GM12878 (cell line): ENCODE results near the gene NOC4L. TPM values are rescaled to one million over a fixed set of nuclear protein-coding genes. Genes with fewer than 3 reads are reported as not detected.

Experiments
- ATAC-seq: fragments of 200-7000 bp; cut with Tn5 transposase; 3 replicates; pipeline ENCODE4 v1.9.1; 2020; ENCODE audit warnings: mild to moderate bottlenecking, moderate library complexity
- BruUV-seq: library from RNA; stranded (reverse); fragments of 400-500 nt; replicated peaks from 2 replicates; lab custom pipeline; 2021; lab: Mats Ljungman, UMichigan
- CTCF ChIA-PET: fragments of 300-600 bp; sonication (Branson Sonifier 250); formaldehyde crosslinking; extraction: SDS; loops from one replicate; lab custom pipeline; 2021; ENCODE audit warnings: inconsistent platforms; lab: Yijun Ruan, JAX
- POLR2A ChIA-PET: fragments of 350-600 bp; formaldehyde crosslinking; extraction: SDS; loops from one replicate; lab custom pipeline; 2021; ENCODE audit warnings: inconsistent platforms; lab: Charles Lee
- RAD21 ChIA-PET: fragments of 300-600 bp; sonication (Branson Sonifier 250); formaldehyde crosslinking; loops from one replicate; lab custom pipeline; 2023; ENCODE audit warnings: antibody characterized with exemption; ENCODE audit not compliant: unreplicated experiment; lab: Charles Lee
- SMC1A ChIA-PET: fragments of 300-600 bp; sonication (Branson Sonifier 250); formaldehyde crosslinking; loops from one replicate; lab custom pipeline; 2023; ENCODE audit not compliant: unreplicated experiment, uncharacterized antibody; lab: Charles Lee
- DNase-seq: peaks from one replicate; pipeline ENCODE4 v3.0.0-alpha.2; 2011; ENCODE audit warnings: low read depth, low spot score
- FAIRE-seq: peaks from 3 replicates; lab custom pipeline; 2011; peaks lifted over from hg19 to GRCh38; lab: Jason Lieb, UNC
- H2AFZ ChIP-seq: 2 replicates; pipeline ENCODE4 v1.6.0; 2011; ENCODE audit warnings: low read depth, low read length, control low read depth; ENCODE audit not compliant: control insufficient read depth
- H3K27ac ChIP-seq: 2 replicates; pipeline ENCODE4 v1.5.1; 2011; ENCODE audit warnings: control low read depth; ENCODE audit not compliant: control insufficient read depth, insufficient read depth
- H3K27me3 ChIP-seq, 2 experiments: replicated peaks in 1 of 2; 2 replicates each; pipeline versions ENCODE4 v1.6.0 to v1.6.1; 2011; ENCODE audit warnings: low read length in 1 of 2; ENCODE audit not compliant: control insufficient read depth in 2 of 2, insufficient read depth in 2 of 2
- H3K36me3 ChIP-seq, 2 experiments: 2 replicates each; pipeline ENCODE4 v1.5.1; 2011; ENCODE audit warnings: low read length in 1 of 2; ENCODE audit not compliant: control insufficient read depth in 2 of 2, insufficient read depth in 2 of 2
- H3K4me1 ChIP-seq: 2 replicates; pipeline ENCODE4 v1.6.1; 2011; ENCODE audit warnings: mild to moderate bottlenecking, low read length, moderate library complexity, mixed read lengths; ENCODE audit not compliant: control insufficient read depth, insufficient read depth
- H3K4me2 ChIP-seq: 2 replicates; pipeline ENCODE4 v1.6.0; 2011; ENCODE audit warnings: control low read depth; ENCODE audit not compliant: control insufficient read depth, insufficient read depth
- H3K4me3 ChIP-seq: fragments of 200-600 bp; sonication (generic); 2 replicates; pipeline ENCODE4 v1.5.1; 2016
- H3K79me2 ChIP-seq: 2 replicates; pipeline ENCODE4 v1.6.0; 2011; ENCODE audit warnings: low read length; ENCODE audit not compliant: control insufficient read depth, insufficient read depth
- H3K9ac ChIP-seq: 2 replicates; pipeline ENCODE4 v1.8.0; 2011; ENCODE audit warnings: low read length, control low read depth, mixed read lengths; ENCODE audit not compliant: control insufficient read depth, insufficient read depth
- H3K9me3 ChIP-seq: replicated peaks from 3 replicates; pipeline ENCODE4 v1.5.1; 2011; ENCODE audit warnings: mild to moderate bottlenecking, low read length; ENCODE audit not compliant: control insufficient read depth, insufficient read depth
- H4K20me1 ChIP-seq: 2 replicates; pipeline ENCODE4 v1.6.0; 2011; ENCODE audit not compliant: control insufficient read depth, insufficient read depth
- BMI1 ChIP-seq: fragments of 450-650 bp; IDR thresholded peaks from 2 replicates; pipeline ENCODE4 v1.6.1; 2016; ENCODE audit warnings: mild to moderate bottlenecking, moderate library complexity, borderline replicate concordance
- IKZF2 ChIP-seq, 2 experiments: fragments of 450-650 bp; IDR thresholded peaks; 2 replicates each; pipeline ENCODE4 v1.6.1; 2017; ENCODE audit warnings: mild to moderate bottlenecking in 2 of 2, moderate library complexity in 2 of 2
- POLR2AphosphoS5 ChIP-seq: IDR thresholded peaks from 2 replicates; pipeline ENCODE4 v1.6.1; 2011; ENCODE audit warnings: mild to moderate bottlenecking, low read length, inconsistent platforms
- SMAD5 ChIP-seq: IDR thresholded peaks from 2 replicates; pipeline ENCODE4 v1.6.1; 2016; ENCODE audit warnings: antibody characterized with exemption, low read depth
- WGBS: methylation state at CpG from one replicate; pipeline ENCODE4 v1.1.6; 2016; ENCODE audit warnings: low lambda C conversion rate; ENCODE audit not compliant: insufficient replicate concordance, insufficient coverage; ENCODE audit errors: missing lambda C conversion rate; 5-methylcytosine and 5-hydroxymethylcytosine counted together
- in situ Hi-C: fragments of 300-500 bp; cut with MboI; formaldehyde crosslinking; loops from 9 replicates; pipeline ENCODE4 v1.14.3; 2018; ENCODE audit warnings: mixed read lengths
- intact Hi-C: fragments of 100-400 bp; cut with micrococcal nuclease; formaldehyde crosslinking; loops from one replicate; pipeline ENCODE4 v1.14.2; 2022; ENCODE audit not compliant: unreplicated experiment
- polyA plus RNA-seq, 11 experiments: library from polyadenylated mRNA; depleted of rRNA in 4 of 11; unstranded in 6 of 11; stranded (reverse) in 5 of 11; fragments of >200 nt; fragmentation: Nextera tagmentation in 4 of 11; fragmentation: Illumina TruSeq in 1 of 11; extraction: Ambion mirVana in 4 of 11; extraction: Trizol in 1 of 11; gene quantifications; 1 replicate in 1 of 11; 2 replicates in 10 of 11; pipeline versions ENCODE4 v1.2.1 to v1.2.3, GENCODE V29; 2011 to 2016; ENCODE audit warnings: inconsistent platforms in 2 of 11, missing spikeins in 2 of 11, low read depth in 1 of 11
- total RNA-seq, 4 experiments: library from RNA; depleted of rRNA in 3 of 4; stranded (reverse); fragments of >200 nt in 3 of 4; fragmentation: Illumina TruSeq in 1 of 4; extraction: Trizol in 1 of 4; gene quantifications; 2 replicates each; pipeline versions ENCODE4 v1.2.1 to v1.2.3, GENCODE V29; 2013 to 2021

The NOC4L gene
- total and polyA plus RNA-seq, 10 of the 15 experiments (the other 5 are each of a cell fraction or from before 2014, with no cell fraction given), result 0.72 to 68.2 (median 15.2) TPM

DNA sequence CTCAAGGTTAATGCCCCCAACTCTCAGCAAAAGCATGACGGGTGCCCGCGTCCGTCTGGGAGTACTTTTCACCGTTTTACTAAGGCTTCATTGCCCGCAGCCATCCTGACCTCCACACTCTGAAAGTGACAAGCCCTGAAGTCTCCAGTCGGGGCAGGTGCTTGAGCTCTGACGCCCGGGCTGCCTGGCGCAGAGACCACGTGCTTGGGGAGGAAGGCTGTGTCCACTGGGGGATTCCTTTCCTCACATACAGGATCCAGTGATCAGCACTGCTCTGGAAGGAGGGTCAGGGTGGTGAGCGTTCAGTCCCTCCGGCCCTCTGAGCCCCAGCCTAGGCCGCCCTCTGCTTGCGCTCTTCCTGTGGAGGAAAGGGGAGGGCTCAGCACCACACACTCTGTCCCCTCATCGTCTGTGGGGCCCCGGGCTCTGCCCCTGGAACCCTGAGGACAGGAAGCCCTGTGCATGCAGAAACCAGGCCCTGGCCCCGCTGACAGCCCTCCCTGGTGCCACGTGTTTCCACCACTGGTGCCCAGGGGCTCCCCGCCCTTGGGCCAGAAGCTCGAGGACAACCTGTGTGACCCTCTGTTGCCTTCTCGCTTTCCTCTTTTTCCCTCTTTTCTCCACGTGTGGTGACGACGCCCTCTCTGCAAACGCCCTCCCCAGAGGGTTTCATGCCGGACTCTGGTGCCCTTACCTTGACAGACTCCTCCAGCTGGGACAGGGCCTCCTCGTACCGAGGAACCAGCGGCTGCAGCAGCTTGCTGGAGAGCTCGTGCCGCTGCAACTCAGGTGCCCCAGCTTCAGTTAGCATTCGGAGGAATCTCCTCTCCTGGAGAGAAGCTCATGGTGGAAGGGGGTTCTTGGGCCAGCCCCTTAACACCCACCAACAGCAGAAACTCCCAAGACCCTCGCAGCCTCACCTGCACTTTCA, 5.1 kb upstream of the NOC4L start:
- 97% methylated on average over 29 of the region's 34 CpGs for WGBS
- Histone ChIP-seq H3K4me2 (no peak overlapping the region), H3K36me3 (peaks cover 3 to 23% of the 10 kb centered on the region in 2 experiments; a peak in 3 of 4 replicates), H2AFZ (no peak overlapping the region), H3K9ac (no peak overlapping the region), H3K79me2 (peaks cover 22% of the 10 kb centered on the region), H3K4me3 (no peak overlapping the region), H3K4me1 (peaks cover 6% of the 10 kb centered on the region), H3K9me3 (no peaks in the 10 kb centered on the region), H3K27ac (no peak overlapping the region), H3K27me3 (no peaks in the 10 kb centered on the region), H4K20me1 (no peaks in the 10 kb centered on the region)
- RAD21 ChIA-PET, result no interaction called here
- no peak for FAIRE-seq
- no peak for DNase-seq
- CTCF ChIA-PET, result interaction anchor here (0.7 kb wide), 1 partner anchor 15 kb away, joined by 3 read pairs; no protein-coding TSS in a partner anchor
- in situ Hi-C loops (no loop called here), intact Hi-C loops (no loop called here)
- SMC1A ChIA-PET, result no interaction called here
- TSS peak; percentile 43 for BruUV-seq
- POLR2A ChIA-PET, result no interaction called here
- TF ChIP-seq POLR2AphosphoS5 (no peak), IKZF2 (IDR thresholded peaks at IDR 0.05) (no peak)
- no peak for ATAC-seq

DNA sequence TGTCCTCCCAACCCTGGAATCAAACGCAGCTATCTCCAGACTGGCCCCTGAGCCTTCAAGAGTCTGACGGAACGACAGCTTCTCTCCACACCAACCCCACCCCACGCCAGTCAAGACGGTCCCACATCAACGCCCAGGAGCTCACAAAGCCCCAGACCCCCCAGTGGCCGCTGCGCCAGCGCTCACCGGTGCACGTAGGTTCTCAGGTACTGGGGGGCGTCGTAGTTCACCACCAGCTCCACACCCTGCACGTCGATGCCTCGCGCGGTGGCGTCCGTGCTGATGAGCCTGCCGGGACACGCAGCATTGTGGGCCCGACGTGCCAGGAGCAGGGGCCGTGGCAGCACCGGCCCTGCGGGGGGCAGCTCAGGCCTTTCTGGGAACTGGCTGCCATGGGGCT, 4.3 kb upstream of the NOC4L start:
- Histone ChIP-seq H2AFZ (no peak overlapping the region), H3K4me3 (no peak overlapping the region), H3K27me3 (no peaks in the 10 kb centered on the region), H3K9me3 (no peaks in the 10 kb centered on the region), H3K27ac (no peak overlapping the region), H3K79me2 (peaks cover 29% of the 10 kb centered on the region), H3K9ac (no peak overlapping the region), H3K4me2 (no peak overlapping the region), H3K4me1 (peaks cover 6% of the 10 kb centered on the region), H4K20me1 (no peaks in the 10 kb centered on the region), H3K36me3 (peaks cover 3 to 23% of the 10 kb centered on the region in 2 experiments; a peak in 3 of 4 replicates)
- in situ Hi-C loops, result no loop called here
- FAIRE-seq (no peak), ATAC-seq (no peak), DNase-seq (no peak)
- WGBS, result 93% methylated on average over 18 of the region's 27 CpGs
- RAD21 ChIA-PET, result no interaction called here
- SMC1A ChIA-PET, result no interaction called here
- CTCF ChIA-PET, result interaction anchor here (0.7 kb wide), 1 partner anchor 14 kb away, joined by 3 read pairs; no protein-coding TSS in a partner anchor
- TF ChIP-seq BMI1 (no peak), SMAD5 (no peak)
- intact Hi-C loops, result no loop called here
- no TSS peak for BruUV-seq
- POLR2A ChIA-PET, result no interaction called here
